Forelimb muscle (tissue), 1 donor: ENCODE measurements around the gene CD79A. TPM values are rescaled to one million over a fixed set of nuclear protein-coding genes. Genes with fewer than 3 reads are reported as not detected.

Source experiments
- DNase-seq: peaks from one replicate; pipeline ENCODE4 v3.0.0-alpha.2; 2013; ENCODE audit warnings: low read depth
- polyA plus RNA-seq: library from polyadenylated mRNA; unstranded; fragments of 120-200 nt; gene quantifications from one replicate; pipeline ENCODE4 v1.2.1, GENCODE V29; 2013; ENCODE audit not compliant: insufficient read length

The CD79A gene
- polyA plus RNA-seq, 1 donor = 0.73 TPM

- DNase-seq = peak; percentile 86
These were observed 7.0 kb downstream of the CD79A start for GRCh38 chr19:41883821-41884733.

GRCh38 chr19:41886761-41887710, 10.0 kb downstream of the CD79A start:
- no peak for DNase-seq

- no peak for DNase-seq
These were observed 10.8 kb downstream of the CD79A start for GRCh38 chr19:41887711-41888382.

GRCh38 chr19:41888926-41889325, 11.8 kb downstream of the CD79A start:
- no peak for DNase-seq

GRCh38 chr19:41889896-41890295, 12.8 kb downstream of the CD79A start:
- DNase-seq = no peak

- DNase-seq = no peak
These were observed 13.9 kb downstream of the CD79A start for GRCh38 chr19:41890936-41891335.

- no peak for DNase-seq
These were observed 15.3 kb downstream of the CD79A start for GRCh38 chr19:41892173-41892902.

GRCh38 chr19:41893899-41894298, 16.8 kb downstream of the CD79A start:
- no peak for DNase-seq

- no peak for DNase-seq
These were observed 17.3 kb downstream of the CD79A start for GRCh38 chr19:41894350-41894749.

GRCh38 chr19:41895745-41896580, 18.9 kb downstream of the CD79A start:
- DNase-seq = no peak

- DNase-seq = no peak
These were observed 19.5 kb downstream of the CD79A start for GRCh38 chr19:41896581-41896942.

GRCh38 chr19:41897181-41897580, 20.1 kb downstream of the CD79A start:
- no peak for DNase-seq

- no peak for DNase-seq
These were observed 20.7 kb downstream of the CD79A start for GRCh38 chr19:41897820-41898219.

GRCh38 chr19:41898235-41898634, 21.2 kb downstream of the CD79A start:
- DNase-seq = no peak

- no peak for DNase-seq
These were observed 24.8 kb downstream of the CD79A start for GRCh38 chr19:41901707-41902360.

GRCh38 chr19:41902594-41902993, 25.5 kb downstream of the CD79A start:
- DNase-seq = no peak

- no peak for DNase-seq
These were observed 26.3 kb downstream of the CD79A start for GRCh38 chr19:41903193-41903953.

- DNase-seq = no peak
These were observed 27.2 kb downstream of the CD79A start for GRCh38 chr19:41904118-41904870.
